WTC11 (cell line): Measurements from ENCODE around the gene TXNDC2. TPM values are rescaled to one million over a fixed set of nuclear protein-coding genes. Genes with fewer than 3 reads are reported as not detected.

Experiments used
- ATAC-seq: fragments of 200-7000 bp; cut with Tn5 transposase; 2 replicates; pipeline ENCODE4 v1.10.0; 2021; ENCODE audit warnings: mild to moderate bottlenecking, moderate library complexity
- CTCF ChIA-PET: fragments of 300-600 bp; sonication (Branson Sonifier 250); formaldehyde crosslinking; loops from one replicate; lab custom pipeline; 2021; ENCODE audit warnings: antibody characterized with exemption; lab: Charles Lee
- POLR2A ChIA-PET: fragments of 350-600 bp; sonication (Branson Sonifier 250); formaldehyde crosslinking; loops from one replicate; lab custom pipeline; 2021; ENCODE audit warnings: antibody characterized with exemption; lab: Charles Lee
- DNase-seq: peaks from one replicate; pipeline ENCODE4 v3.0.0; 2021; ENCODE audit warnings: low spot score
- H3K27ac Mint-ChIP-seq: 2 replicates; pipeline ENCODE4 v1.8.0; 2021; ENCODE audit warnings: mixed read lengths
- H3K27me3 Mint-ChIP-seq: 2 replicates; pipeline ENCODE4 v1.8.0; 2021; ENCODE audit warnings: low read depth, mild to moderate bottlenecking, moderate library complexity, mixed read lengths
- H3K36me3 Mint-ChIP-seq: 2 replicates; pipeline ENCODE4 v1.8.0; 2021; ENCODE audit warnings: mixed read lengths
- H3K4me1 Mint-ChIP-seq: 2 replicates; pipeline ENCODE4 v1.8.0; 2022; ENCODE audit warnings: mixed read lengths
- H3K4me3 Mint-ChIP-seq: 2 replicates; pipeline ENCODE4 v1.8.0; 2021; ENCODE audit warnings: mild to moderate bottlenecking, moderate library complexity, mixed read lengths
- H3K9me3 Mint-ChIP-seq: 2 replicates; pipeline ENCODE4 v1.8.0; 2021; ENCODE audit warnings: mixed read lengths
- ESRRA ChIP-seq: sonication (generic); formaldehyde crosslinking; IDR thresholded peaks from 2 replicates; pipeline ENCODE4 v1.8.1; 2022; ENCODE audit warnings: mild to moderate bottlenecking, missing genetic modification reagents, borderline replicate concordance
- GABPB1 ChIP-seq: sonication (generic); formaldehyde crosslinking; IDR thresholded peaks from 2 replicates; pipeline ENCODE4 v1.8.1; 2023; ENCODE audit warnings: mild to moderate bottlenecking, missing genetic modification reagents
- GTF2I ChIP-seq: fragments of 250-450 bp; sonication (Bioruptor Pico); conservative IDR thresholded peaks from 2 replicates; pipeline ENCODE4 v1.4.0; 2021; ENCODE audit warnings: mild to moderate bottlenecking
- KAT7 ChIP-seq: sonication (generic); formaldehyde crosslinking; IDR thresholded peaks from 2 replicates; pipeline ENCODE4 v1.8.1; 2023; ENCODE audit warnings: missing genetic modification reagents, mild to moderate bottlenecking, borderline replicate concordance
- NFYB ChIP-seq: sonication (generic); formaldehyde crosslinking; conservative IDR thresholded peaks from 2 replicates; pipeline ENCODE4 v1.8.0; 2022; ENCODE audit warnings: low read depth, missing genetic modification reagents
- NR1H2 ChIP-seq: sonication (generic); formaldehyde crosslinking; IDR thresholded peaks from 2 replicates; pipeline ENCODE4 v1.9.0; 2021; ENCODE audit warnings: mild to moderate bottlenecking, moderate library complexity, missing genetic modification reagents
- OVOL2 ChIP-seq: fragments of 250-450 bp; sonication (Bioruptor Pico); IDR thresholded peaks from 2 replicates; pipeline ENCODE4 v1.9.0; 2021; ENCODE audit warnings: mild to moderate bottlenecking, borderline replicate concordance
- RORB ChIP-seq: fragments of 250-450 bp; sonication (Bioruptor Pico); IDR thresholded peaks from 2 replicates; pipeline ENCODE4 v1.9.0; 2021; ENCODE audit warnings: mild to moderate bottlenecking
- SP1 ChIP-seq: sonication (generic); formaldehyde crosslinking; conservative IDR thresholded peaks from 2 replicates; pipeline ENCODE4 v1.8.1; 2022; ENCODE audit warnings: missing genetic modification reagents
- TP53 ChIP-seq: sonication (generic); formaldehyde crosslinking; IDR thresholded peaks from 2 replicates; pipeline ENCODE4 v1.8.1; 2023; ENCODE audit warnings: mild to moderate bottlenecking, missing genetic modification reagents
- ZNF138 ChIP-seq: sonication (generic); formaldehyde crosslinking; conservative IDR thresholded peaks from 2 replicates; pipeline ENCODE4 v1.8.1; 2022; ENCODE audit warnings: mild to moderate bottlenecking, moderate library complexity, missing genetic modification reagents
- total RNA-seq: library from RNA; stranded (reverse); gene quantifications from 3 replicates; pipeline ENCODE4 v1.2.3, GENCODE V29; 2021
- TF ChIP-seq, protein P1 (sequence below): fragments of 250-450 bp; sonication (Bioruptor Pico); conservative IDR thresholded peaks from 2 replicates; pipeline ENCODE4 v1.9.0; 2021; ENCODE audit warnings: mild to moderate bottlenecking
- TF ChIP-seq, protein P2 (sequence below): sonication (generic); formaldehyde crosslinking; IDR thresholded peaks from 2 replicates; pipeline ENCODE4 v1.8.1; 2022; ENCODE audit warnings: mild to moderate bottlenecking, missing genetic modification reagents, moderate library complexity, borderline replicate concordance
- TF ChIP-seq, protein P3 (sequence below): fragments of 250-450 bp; sonication (Bioruptor Pico); IDR thresholded peaks from 2 replicates; pipeline ENCODE4 v1.9.0; 2021; ENCODE audit warnings: moderate library complexity, mild to moderate bottlenecking, inconsistent platforms, borderline replicate concordance
- TF ChIP-seq, protein P4 (sequence below): fragments of 250-450 bp; sonication (Bioruptor Pico); IDR thresholded peaks from 2 replicates; pipeline ENCODE4 v1.9.0; 2021; ENCODE audit warnings: mild to moderate bottlenecking
- TF ChIP-seq, protein P5 (sequence below): sonication (generic); formaldehyde crosslinking; IDR thresholded peaks from 2 replicates; pipeline ENCODE4 v1.8.1; 2022; ENCODE audit warnings: low read depth, missing genetic modification reagents, borderline replicate concordance
- TF ChIP-seq, protein P6 (sequence below): fragments of 250-450 bp; sonication (Bioruptor Pico); IDR thresholded peaks from 2 replicates; pipeline ENCODE4 v1.9.0; 2021; ENCODE audit warnings: mild to moderate bottlenecking, borderline replicate concordance
- TF ChIP-seq, protein P7 (sequence below): sonication (generic); formaldehyde crosslinking; IDR thresholded peaks from 2 replicates; pipeline ENCODE4 v1.8.0; 2022; ENCODE audit warnings: mild to moderate bottlenecking, missing genetic modification reagents

TXNDC2 gene
- total RNA-seq, 1 experiment from 2014 or later: 0.26 TPM

DNA sequence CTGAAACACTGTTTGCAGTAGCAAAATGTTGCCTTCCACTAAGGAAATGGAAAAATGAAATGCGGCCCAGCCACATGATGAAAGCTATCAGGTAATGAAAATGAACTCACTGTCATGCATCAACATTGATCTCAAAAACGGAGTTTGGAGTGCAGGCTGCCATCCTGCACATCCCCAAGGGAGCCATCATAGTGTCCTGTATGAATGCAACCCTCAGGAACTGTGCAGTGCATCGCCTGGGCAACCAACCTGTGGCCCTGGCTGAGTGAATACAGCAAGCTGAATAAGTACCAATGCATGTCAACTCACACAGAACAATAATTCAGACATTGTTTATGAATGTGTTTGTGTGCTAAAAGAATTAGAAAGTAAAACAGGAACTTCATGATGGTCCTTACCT, 23.1 kb upstream of the TXNDC2 start:
- DNase-seq (no peak), ATAC-seq (no peak)
- H3K27me3 Mint-ChIP-seq: peaks cover 5% of the 10 kb centered on the region; the same call in 1 of the 2 replicates
- POLR2A ChIA-PET: no interaction called here
- peaks cover 27% of the 10 kb centered on the region for H3K9me3 Mint-ChIP-seq
- peak overlapping the region; percentile 73; the same call in 1 of the 2 replicates for H3K27ac Mint-ChIP-seq
- H3K4me1 Mint-ChIP-seq: 0 out of 2 replicates have a peak, but pooled peaks cover 5% of the 10 kb centered on the region
- CTCF ChIA-PET: no interaction called here
- no peak for TF ChIP-seq RORB (CRISPR knock-in tag)
- TF ChIP-seq SP1 (CRISPR knock-in tag): no peak
- TF ChIP-seq, protein P1, sequence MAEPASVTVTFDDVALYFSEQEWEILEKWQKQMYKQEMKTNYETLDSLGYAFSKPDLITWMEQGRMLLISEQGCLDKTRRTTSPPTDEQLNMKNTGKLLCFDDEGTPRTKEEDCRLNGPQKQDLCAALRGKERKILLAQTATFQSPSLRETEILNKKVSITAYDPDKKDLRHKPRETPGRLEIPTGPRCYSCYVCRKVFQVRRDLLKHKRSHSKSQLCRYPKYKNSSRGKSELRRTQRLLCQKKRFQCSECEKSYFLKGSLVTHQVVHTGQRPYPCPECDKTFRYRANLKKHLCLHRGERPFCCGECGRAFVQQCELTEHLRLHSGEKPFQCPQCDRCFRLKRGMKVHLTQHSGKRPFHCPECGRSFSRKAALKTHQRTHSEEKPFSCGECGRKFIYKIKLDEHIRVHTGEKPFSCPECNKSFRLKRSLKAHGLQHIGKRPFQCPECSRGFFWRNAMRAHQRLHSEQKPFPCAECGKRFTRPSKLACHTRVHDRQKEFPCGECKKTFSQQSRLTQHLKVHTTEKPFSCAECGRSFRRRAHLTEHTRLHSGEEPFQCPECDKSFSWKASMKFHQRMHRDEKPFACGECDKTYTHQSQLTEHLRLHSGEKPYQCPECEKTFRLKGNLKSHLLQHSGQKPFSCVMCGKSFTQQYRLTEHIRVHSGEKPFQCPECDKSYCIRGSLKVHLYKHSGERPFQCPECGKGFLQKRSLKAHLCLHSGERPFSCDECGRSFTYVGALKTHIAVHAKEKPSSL (CRISPR knock-in tag): no peak
- no peak for TF ChIP-seq GABPB1 (CRISPR knock-in tag)
- TF ChIP-seq, protein P2, sequence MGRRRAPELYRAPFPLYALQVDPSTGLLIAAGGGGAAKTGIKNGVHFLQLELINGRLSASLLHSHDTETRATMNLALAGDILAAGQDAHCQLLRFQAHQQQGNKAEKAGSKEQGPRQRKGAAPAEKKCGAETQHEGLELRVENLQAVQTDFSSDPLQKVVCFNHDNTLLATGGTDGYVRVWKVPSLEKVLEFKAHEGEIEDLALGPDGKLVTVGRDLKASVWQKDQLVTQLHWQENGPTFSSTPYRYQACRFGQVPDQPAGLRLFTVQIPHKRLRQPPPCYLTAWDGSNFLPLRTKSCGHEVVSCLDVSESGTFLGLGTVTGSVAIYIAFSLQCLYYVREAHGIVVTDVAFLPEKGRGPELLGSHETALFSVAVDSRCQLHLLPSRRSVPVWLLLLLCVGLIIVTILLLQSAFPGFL (CRISPR knock-in tag): no peak
- TF ChIP-seq NFYB (CRISPR knock-in tag): no peak
- TF ChIP-seq, protein P3, sequence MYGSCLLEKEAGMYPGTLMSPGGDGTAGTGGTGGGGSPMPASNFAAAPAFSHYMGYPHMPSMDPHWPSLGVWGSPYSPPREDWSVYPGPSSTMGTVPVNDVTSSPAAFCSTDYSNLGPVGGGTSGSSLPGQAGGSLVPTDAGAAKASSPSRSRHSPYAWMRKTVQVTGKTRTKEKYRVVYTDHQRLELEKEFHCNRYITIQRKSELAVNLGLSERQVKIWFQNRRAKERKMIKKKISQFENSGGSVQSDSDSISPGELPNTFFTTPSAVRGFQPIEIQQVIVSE (CRISPR knock-in tag): no peak
- no peak overlapping the region for H3K4me3 Mint-ChIP-seq
- peaks cover 25% of the 10 kb centered on the region for H3K36me3 Mint-ChIP-seq

DNA sequence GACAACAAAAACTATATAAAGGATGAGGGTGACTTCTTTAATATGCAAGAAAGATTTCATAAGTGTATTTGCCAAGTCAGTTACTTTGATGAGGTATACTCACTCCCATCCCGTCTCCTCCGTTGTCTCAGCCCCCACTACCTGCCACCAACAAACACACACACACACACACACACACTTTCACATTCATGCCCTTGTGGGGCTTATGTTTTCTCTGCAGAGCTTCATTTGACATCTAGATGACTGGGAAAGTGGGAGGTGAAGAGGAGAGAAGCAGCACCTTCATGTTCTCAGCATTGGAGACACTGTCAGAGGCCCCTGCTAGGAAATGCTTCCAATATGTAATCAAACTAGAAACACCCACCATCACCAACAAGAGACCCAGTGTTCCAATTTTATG, 22.5 kb upstream of the TXNDC2 start:
- DNase-seq (no peak), ATAC-seq (no peak)
- Mint-ChIP-seq H3K27me3 (peaks cover 5% of the 10 kb centered on the region; the same call in 1 of the 2 replicates), H3K36me3 (peaks cover 25% of the 10 kb centered on the region), H3K9me3 (peaks cover 27% of the 10 kb centered on the region), H3K4me3 (no peak overlapping the region), H3K27ac (no peak overlapping the region), H3K4me1 (0 out of 2 replicates have a peak, but pooled peaks cover 5% of the 10 kb centered on the region)
- CTCF ChIA-PET: no interaction called here
- TF ChIP-seq NR1H2 (CRISPR knock-in tag) (no peak), OVOL2 (CRISPR knock-in tag) (no peak), ESRRA (CRISPR knock-in tag) (no peak), ZNF138 (no peak), KAT7 (CRISPR knock-in tag) (no peak), TP53 (CRISPR knock-in tag) (no peak), GTF2I (CRISPR knock-in tag) (no peak)
- TF ChIP-seq, protein P4, sequence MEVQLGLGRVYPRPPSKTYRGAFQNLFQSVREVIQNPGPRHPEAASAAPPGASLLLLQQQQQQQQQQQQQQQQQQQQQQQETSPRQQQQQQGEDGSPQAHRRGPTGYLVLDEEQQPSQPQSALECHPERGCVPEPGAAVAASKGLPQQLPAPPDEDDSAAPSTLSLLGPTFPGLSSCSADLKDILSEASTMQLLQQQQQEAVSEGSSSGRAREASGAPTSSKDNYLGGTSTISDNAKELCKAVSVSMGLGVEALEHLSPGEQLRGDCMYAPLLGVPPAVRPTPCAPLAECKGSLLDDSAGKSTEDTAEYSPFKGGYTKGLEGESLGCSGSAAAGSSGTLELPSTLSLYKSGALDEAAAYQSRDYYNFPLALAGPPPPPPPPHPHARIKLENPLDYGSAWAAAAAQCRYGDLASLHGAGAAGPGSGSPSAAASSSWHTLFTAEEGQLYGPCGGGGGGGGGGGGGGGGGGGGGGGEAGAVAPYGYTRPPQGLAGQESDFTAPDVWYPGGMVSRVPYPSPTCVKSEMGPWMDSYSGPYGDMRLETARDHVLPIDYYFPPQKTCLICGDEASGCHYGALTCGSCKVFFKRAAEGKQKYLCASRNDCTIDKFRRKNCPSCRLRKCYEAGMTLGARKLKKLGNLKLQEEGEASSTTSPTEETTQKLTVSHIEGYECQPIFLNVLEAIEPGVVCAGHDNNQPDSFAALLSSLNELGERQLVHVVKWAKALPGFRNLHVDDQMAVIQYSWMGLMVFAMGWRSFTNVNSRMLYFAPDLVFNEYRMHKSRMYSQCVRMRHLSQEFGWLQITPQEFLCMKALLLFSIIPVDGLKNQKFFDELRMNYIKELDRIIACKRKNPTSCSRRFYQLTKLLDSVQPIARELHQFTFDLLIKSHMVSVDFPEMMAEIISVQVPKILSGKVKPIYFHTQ (CRISPR knock-in tag): no peak
- TF ChIP-seq, protein P5, sequence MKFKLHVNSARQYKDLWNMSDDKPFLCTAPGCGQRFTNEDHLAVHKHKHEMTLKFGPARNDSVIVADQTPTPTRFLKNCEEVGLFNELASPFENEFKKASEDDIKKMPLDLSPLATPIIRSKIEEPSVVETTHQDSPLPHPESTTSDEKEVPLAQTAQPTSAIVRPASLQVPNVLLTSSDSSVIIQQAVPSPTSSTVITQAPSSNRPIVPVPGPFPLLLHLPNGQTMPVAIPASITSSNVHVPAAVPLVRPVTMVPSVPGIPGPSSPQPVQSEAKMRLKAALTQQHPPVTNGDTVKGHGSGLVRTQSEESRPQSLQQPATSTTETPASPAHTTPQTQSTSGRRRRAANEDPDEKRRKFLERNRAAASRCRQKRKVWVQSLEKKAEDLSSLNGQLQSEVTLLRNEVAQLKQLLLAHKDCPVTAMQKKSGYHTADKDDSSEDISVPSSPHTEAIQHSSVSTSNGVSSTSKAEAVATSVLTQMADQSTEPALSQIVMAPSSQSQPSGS (CRISPR knock-in tag): no peak
- TF ChIP-seq, protein P6, sequence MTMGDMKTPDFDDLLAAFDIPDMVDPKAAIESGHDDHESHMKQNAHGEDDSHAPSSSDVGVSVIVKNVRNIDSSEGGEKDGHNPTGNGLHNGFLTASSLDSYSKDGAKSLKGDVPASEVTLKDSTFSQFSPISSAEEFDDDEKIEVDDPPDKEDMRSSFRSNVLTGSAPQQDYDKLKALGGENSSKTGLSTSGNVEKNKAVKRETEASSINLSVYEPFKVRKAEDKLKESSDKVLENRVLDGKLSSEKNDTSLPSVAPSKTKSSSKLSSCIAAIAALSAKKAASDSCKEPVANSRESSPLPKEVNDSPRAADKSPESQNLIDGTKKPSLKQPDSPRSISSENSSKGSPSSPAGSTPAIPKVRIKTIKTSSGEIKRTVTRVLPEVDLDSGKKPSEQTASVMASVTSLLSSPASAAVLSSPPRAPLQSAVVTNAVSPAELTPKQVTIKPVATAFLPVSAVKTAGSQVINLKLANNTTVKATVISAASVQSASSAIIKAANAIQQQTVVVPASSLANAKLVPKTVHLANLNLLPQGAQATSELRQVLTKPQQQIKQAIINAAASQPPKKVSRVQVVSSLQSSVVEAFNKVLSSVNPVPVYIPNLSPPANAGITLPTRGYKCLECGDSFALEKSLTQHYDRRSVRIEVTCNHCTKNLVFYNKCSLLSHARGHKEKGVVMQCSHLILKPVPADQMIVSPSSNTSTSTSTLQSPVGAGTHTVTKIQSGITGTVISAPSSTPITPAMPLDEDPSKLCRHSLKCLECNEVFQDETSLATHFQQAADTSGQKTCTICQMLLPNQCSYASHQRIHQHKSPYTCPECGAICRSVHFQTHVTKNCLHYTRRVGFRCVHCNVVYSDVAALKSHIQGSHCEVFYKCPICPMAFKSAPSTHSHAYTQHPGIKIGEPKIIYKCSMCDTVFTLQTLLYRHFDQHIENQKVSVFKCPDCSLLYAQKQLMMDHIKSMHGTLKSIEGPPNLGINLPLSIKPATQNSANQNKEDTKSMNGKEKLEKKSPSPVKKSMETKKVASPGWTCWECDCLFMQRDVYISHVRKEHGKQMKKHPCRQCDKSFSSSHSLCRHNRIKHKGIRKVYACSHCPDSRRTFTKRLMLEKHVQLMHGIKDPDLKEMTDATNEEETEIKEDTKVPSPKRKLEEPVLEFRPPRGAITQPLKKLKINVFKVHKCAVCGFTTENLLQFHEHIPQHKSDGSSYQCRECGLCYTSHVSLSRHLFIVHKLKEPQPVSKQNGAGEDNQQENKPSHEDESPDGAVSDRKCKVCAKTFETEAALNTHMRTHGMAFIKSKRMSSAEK: no peak
- TF ChIP-seq, protein P7, sequence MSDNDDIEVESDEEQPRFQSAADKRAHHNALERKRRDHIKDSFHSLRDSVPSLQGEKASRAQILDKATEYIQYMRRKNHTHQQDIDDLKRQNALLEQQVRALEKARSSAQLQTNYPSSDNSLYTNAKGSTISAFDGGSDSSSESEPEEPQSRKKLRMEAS (CRISPR knock-in tag): no peak
- POLR2A ChIA-PET: no interaction called here
